ENCODE results near the gene RFK.

GRCh38 chr9:76395381-76395780 is 1.2 kb upstream of the RFK start:
- TF ChIP-seq CTCF (IDR thresholded peaks at IDR 0.05) (no peak), POLR2A (IDR thresholded peaks at IDR 0.05) (no peak)

Measured in gastroesophageal sphincter (tissue), 3 donors.